CD8-positive, alpha-beta memory T cell (primary cell): Measurements from ENCODE around the gene PHACTR2. TPM values are rescaled to one million over a fixed set of nuclear protein-coding genes. Genes with fewer than 3 reads are reported as not detected.

Experiments used
- polyA plus RNA-seq: library from polyadenylated mRNA; unstranded; fragments of 300-500 nt; fragmentation: Illumina TruSeq; gene quantifications from one replicate; pipeline ENCODE4 v1.2.3, GENCODE V29; 2021
- total RNA-seq, 2 experiments: library from RNA; stranded (reverse); gene quantifications; one replicate each; pipeline ENCODE4 v1.2.3, GENCODE V29; 2021

Gene PHACTR2
- total and polyA plus RNA-seq, 3 experiments from 2014 or later, result 27.8 to 42.1 (median 29.1) TPM

Other genes with a start within 250 kb of the PHACTR2 start
- 10 to 100 TPM; 19.6 to 20.6 TPM for gene ADAT2, start 227.3 kb upstream of the PHACTR2 start, total RNA-seq
- gene ADAT2, start 227.3 kb upstream of the PHACTR2 start, polyA plus RNA-seq, result 0.89 TPM
- 10 to 100 TPM; 18.0 to 23.6 TPM for gene PEX3, start 227.2 kb upstream of the PHACTR2 start, total RNA-seq
- 20.4 TPM for gene PEX3, start 227.2 kb upstream of the PHACTR2 start, polyA plus RNA-seq
- gene FUCA2, start 166.2 kb upstream of the PHACTR2 start, total RNA-seq, result 10 to 100 TPM; 12.3 to 13.2 TPM
- gene FUCA2, start 166.2 kb upstream of the PHACTR2 start, polyA plus RNA-seq, result 14.2 TPM
- 10 to 100 TPM; 61.6 to 64.2 TPM for gene LTV1, start 165.4 kb downstream of the PHACTR2 start, total RNA-seq
- 24.9 TPM for gene LTV1, start 165.4 kb downstream of the PHACTR2 start, polyA plus RNA-seq
- gene ZC2HC1B, start 186.5 kb downstream of the PHACTR2 start, total RNA-seq, result not detected
- gene ZC2HC1B, start 186.5 kb downstream of the PHACTR2 start, polyA plus RNA-seq, result not detected